Fibroblast of pulmonary artery (primary cell): Measurements from ENCODE around the gene NAB2.
A peak's percentile ranks its signal among the peaks of the same experiment; 100 is the strongest.

Experiments
- DNase-seq: peaks from one replicate; pipeline ENCODE4 v3.0.0-alpha.2; 2010; ENCODE audit warnings: low read depth
- H3K4me3 ChIP-seq: replicated peaks from 2 replicates; pipeline ENCODE4 v1.5.1; 2011; ENCODE audit warnings: low read depth, mild to moderate bottlenecking, control low read depth, low read length, moderate library complexity
- TF ChIP-seq, protein P1 (sequence below): IDR thresholded peaks from 2 replicates; pipeline ENCODE4 v1.5.1; 2011; ENCODE audit warnings: mild to moderate bottlenecking, control low read depth, low read length, inconsistent platforms; ENCODE audit errors: missing control alignments

The NAB2 gene

DNA sequence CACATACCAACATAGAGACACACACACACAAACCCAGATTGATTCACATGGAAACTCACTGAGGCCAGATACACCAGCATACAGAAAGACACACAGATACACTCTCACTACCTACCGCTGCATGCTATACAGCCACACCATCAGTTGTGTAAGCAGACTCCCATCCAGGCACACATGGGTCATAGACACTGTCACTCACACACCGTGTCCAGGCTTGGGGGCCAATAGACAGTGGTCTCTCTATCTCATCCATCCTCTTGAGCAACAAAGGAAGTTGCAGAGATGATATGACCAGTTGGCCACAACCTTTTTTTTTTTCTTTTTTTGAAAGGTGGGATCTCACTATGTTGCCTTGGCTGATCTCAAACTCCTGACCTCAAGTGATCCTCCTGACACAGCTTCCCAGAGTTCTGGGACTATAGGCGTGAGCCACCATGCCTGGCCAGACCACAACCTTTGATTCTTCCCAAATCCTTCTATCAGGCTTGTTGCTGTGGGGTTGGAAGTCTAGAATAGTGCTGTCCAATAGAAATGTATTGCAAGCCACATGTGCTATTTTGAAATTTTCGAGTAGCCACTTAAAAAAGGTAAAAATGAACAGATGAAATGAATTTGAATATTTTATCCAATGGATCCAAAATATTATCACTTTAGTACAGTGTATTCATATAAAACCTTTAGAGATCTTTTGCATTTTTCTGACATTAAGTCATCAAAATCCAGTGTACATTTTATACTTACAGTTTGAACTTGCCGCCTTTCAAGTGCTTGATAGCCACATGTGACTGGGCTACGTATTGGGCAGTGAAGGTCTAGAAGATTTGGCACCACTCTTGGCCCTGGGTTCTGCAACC lies 51.1 kb downstream of the NAB2 start:
- DNase-seq, result no peak
- TF ChIP-seq, protein P1, sequence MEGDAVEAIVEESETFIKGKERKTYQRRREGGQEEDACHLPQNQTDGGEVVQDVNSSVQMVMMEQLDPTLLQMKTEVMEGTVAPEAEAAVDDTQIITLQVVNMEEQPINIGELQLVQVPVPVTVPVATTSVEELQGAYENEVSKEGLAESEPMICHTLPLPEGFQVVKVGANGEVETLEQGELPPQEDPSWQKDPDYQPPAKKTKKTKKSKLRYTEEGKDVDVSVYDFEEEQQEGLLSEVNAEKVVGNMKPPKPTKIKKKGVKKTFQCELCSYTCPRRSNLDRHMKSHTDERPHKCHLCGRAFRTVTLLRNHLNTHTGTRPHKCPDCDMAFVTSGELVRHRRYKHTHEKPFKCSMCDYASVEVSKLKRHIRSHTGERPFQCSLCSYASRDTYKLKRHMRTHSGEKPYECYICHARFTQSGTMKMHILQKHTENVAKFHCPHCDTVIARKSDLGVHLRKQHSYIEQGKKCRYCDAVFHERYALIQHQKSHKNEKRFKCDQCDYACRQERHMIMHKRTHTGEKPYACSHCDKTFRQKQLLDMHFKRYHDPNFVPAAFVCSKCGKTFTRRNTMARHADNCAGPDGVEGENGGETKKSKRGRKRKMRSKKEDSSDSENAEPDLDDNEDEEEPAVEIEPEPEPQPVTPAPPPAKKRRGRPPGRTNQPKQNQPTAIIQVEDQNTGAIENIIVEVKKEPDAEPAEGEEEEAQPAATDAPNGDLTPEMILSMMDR, result no peak
- H3K4me3 ChIP-seq, result no peak overlapping the region

DNA sequence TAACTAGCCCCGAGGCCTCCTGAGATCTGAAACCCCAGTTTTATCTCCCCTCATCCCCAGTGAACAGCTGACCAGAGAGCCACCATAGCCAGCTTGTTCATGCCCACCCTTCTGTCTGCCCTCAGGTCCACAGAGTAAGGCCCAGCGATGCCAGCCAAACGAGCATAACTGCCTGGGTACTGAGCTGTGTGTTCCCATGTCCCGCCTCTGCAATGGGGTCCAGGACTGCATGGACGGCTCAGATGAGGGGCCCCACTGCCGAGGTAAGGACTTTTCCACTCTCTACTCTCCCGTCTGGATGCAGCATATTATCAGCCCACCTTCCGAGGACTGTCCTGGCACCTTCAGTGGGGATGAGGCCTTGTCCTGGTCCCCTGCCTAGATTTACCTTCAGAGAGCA lies 52.3 kb downstream of the NAB2 start:
- TF ChIP-seq, protein P1, result no peak
- no peak for DNase-seq

GRCh38 chr12:57142121-57142520 lies 53.2 kb downstream of the NAB2 start:
- TF ChIP-seq, protein P1, result no peak
- peak; percentile 38 for DNase-seq
- H3K4me3 ChIP-seq, result no peak overlapping the region

More for the DNA sequence above, 52.3 kb downstream of the NAB2 start:
- H3K4me3 ChIP-seq, result no peak overlapping the region

- H3K4me3 ChIP-seq, result no peak overlapping the region
- TF ChIP-seq, protein P1, result no peak
- DNase-seq, result no peak
These were observed 53.8 kb downstream of the NAB2 start for GRCh38 chr12:57142727-57143126.

DNA sequence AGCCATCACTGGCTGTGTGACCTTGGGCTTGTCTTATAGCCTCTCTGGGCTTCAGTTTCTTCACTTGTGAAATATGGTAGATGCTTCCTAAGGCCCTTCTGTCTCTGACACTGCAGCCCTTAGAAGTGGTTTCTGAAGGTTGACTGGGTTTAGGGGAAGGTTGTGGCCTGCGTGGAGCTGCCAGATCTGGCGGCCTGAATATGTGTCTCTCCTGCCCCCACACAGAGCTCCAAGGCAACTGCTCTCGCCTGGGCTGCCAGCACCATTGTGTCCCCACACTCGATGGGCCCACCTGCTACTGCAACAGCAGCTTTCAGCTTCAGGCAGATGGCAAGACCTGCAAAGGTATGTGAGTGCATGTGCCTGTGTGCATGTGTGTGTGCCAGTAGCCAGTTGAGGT lies 54.5 kb downstream of the NAB2 start:
- TF ChIP-seq, protein P1, result no peak
- DNase-seq, result no peak
- no peak overlapping the region for H3K4me3 ChIP-seq
